GM18519 (cell line): ENCODE data around the gene CRAT.

ENCODE experiments used
- ATAC-seq: cut with Tn5 transposase; IDR thresholded peaks from one replicate; pipeline ENCODE4 v1.9.1; 2021; ENCODE audit warnings: mild to moderate bottlenecking, moderate library complexity; ENCODE audit not compliant: unreplicated experiment, low FRiP score

CRAT gene

DNA sequence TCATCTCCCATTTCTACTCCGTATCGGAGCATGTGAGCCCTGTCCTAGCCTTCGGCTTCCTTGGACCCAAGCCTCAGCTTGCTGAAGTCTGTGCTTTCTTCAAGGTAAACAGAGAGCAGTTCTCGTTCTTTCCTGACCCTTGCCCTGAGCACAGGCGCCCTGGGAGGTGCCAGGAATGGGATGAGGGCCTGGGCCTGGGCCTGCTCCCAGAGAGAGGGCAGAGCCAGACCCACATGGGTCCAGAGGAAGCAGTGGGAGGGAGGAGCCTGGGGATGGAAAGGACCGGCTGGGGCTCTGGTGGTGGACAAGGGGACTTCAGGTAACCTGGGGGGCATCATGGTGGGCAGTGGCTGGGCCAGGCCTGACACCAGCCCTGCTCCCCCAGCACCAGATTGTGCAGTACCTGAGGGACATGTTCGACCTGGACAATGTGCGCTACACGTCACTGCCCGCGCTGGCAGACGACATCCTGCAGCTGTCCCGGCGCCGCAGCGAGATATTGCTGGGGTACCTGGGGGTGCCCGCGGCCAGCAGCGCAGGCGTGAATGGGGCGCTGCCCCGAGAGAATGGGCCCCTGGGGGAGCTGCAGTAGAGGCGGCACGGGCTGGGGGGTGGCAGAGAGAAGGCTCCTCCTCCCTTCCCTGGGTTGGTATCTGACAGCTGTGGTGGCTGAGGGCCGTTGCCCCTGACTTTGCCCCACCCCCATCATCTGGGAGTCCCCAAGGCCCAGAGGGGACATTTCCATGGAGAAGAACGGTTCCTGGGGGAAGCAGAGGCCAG is 40.5 kb downstream of the CRAT start:
- ATAC-seq, result no peak

GRCh38 chr9:129068990-129069861 is 41.4 kb downstream of the CRAT start:
- no peak for ATAC-seq

GRCh38 chr9:129068110-129068509 is 42.5 kb downstream of the CRAT start:
- no peak for ATAC-seq

DNA sequence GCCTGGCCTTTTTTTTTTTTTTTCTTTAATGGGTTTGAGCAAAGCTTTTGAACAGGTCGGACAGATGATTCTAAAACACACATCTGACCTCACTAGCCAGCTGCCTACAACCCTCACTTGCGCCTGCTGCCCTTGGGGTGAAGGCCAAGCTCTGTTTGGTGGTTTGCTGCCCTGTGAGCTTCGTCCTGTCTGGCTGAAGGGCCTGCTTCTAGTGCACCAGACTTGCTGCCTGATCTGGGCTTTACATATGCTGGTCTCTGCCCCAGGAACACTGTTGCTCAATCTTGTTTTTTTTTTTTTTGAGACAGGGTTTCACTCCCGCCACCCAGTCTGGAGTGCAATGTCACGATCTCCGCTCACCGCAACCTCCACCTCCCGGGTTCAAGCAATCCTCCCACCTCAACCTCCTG is 46.1 kb downstream of the CRAT start:
- no peak for ATAC-seq

- no peak for ATAC-seq
Observed at GRCh38 chr9:129063061-129063460, 47.5 kb downstream of the CRAT start.

DNA sequence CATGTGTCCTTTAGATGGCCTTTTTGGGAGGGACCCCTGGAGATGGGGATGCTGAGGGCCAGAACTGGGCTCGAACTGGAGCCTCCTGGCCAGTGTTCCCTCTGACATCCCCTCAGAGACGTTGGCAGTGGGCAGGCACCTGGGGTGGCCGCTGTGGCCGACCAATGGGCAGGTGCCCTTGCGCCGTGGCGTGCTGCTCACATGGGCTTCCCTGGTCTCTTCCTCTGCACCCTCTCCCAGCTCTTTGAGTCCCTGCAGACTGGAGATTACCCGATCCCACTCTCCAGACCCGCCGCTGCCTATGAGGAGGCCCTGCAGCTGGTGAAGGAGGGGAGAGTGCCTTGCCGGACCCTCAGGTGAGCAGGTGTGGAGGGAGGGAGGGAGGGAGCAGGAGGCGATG is 49.6 kb downstream of the CRAT start:
- ATAC-seq, result no peak

GRCh38 chr9:129059796-129060785 is 50.5 kb downstream of the CRAT start:
- no peak for ATAC-seq

DNA sequence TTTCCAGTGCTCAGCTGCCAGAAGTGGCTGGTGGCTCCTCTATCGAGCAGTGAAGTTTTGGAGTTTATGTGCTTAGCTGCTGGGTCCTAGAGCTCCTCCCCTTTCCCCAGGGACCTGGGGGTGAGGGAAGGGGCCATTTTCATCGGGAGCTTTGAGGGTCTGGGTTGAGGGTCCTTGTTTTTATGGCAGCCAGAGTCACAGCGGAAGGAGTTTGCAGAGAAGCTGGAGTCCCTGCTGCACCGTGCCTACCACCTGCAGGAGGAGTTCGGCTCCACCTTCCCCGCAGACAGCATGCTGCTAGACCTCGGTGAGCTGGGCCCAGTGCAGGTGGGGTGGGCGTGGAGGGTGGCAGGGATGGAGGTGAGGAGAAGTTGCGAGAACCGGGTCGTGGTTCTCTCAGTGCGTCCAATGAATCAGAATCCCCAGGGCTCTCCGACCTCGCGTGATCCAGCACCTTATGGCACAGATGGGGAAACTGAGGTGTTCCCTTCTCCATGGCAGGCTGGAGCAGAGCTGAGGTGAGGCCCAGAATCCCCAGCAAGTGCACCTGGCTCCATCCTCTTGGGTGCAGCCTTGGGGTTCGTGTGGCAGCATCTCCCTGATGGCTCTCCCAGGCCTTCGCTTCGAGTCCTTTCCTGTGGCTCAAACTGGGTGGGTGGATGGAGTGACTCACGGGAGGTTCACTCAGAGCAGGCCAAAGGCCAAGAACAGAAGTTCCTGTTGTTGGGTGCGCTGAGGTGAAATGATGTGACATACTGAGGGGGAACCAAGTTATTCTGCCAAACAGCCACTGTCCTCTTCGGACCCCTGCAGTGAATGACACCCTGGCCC is 51.4 kb downstream of the CRAT start:
- ATAC-seq, result no peak

GRCh38 chr9:129054163-129054851 is 56.3 kb downstream of the CRAT start:
- ATAC-seq, result no peak

DNA sequence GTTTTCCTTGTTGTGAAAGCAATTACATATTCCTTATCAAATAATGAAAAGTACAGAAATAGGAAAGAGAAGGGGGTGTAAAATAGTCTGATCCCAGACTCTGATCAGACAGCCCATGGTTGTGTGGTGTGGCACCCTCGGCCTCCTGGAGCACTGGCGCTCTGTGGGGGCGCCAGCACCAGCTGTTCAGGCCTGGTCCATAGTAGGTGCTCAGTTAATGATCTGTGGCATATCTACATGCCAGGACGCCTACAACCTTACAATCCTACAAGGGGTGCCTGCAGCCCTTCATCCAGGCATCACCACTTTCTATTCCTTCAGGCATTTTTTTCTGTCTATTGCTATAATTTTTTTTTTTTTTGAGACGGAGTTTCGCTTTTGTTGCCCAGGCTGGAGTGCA is 57.6 kb downstream of the CRAT start:
- no peak for ATAC-seq

GRCh38 chr9:129052592-129052991 is 58.0 kb downstream of the CRAT start:
- no peak for ATAC-seq
